Activated naive CD4-positive, alpha-beta T cell treated with anti-CD3 and anti-CD28 coated beads, Interleukin-2, amount 10 ng/mL, durations not matched to agents 7 days and 5 days (primary cell): ENCODE results near the gene RPSA.
"Not testable (repeated sequence)": the region's sequence is repeated elsewhere in the genome, so short reads cannot be mapped to it uniquely, and the experiment has no call there.

ENCODE experiments used
- CTCF ChIA-PET: fragments of 350-600 bp; sonication (Branson Sonifier 250); formaldehyde crosslinking; loops from one replicate; lab custom pipeline; 2021; ENCODE audit warnings: antibody characterized with exemption; lab: Charles Lee
- DNase-seq: peaks from one replicate; pipeline ENCODE4 v3.0.0-alpha.2; 2020
- H3K27ac Mint-ChIP-seq: one replicate; pipeline ENCODE4 v1.8.0; 2021; ENCODE audit warnings: mild to moderate bottlenecking, moderate library complexity, mixed read lengths
- H3K27me3 Mint-ChIP-seq: one replicate; pipeline ENCODE4 v1.8.0; 2021; ENCODE audit warnings: mild to moderate bottlenecking, mixed read lengths
- H3K36me3 Mint-ChIP-seq: one replicate; pipeline ENCODE4 v1.8.0; 2021; ENCODE audit warnings: mixed read lengths
- H3K4me1 Mint-ChIP-seq: one replicate; pipeline ENCODE4 v1.8.0; 2021; ENCODE audit warnings: mixed read lengths
- H3K4me3 Mint-ChIP-seq: one replicate; pipeline ENCODE4 v1.8.0; 2021; ENCODE audit warnings: mild to moderate bottlenecking, moderate library complexity, mixed read lengths
- H3K9me3 Mint-ChIP-seq: one replicate; pipeline ENCODE4 v1.8.0; 2021; ENCODE audit warnings: mixed read lengths

Gene RPSA

GRCh38 chr3:39416998-39417397 lies 10.5 kb downstream of the RPSA start:
- DNase-seq, H3K9me3 Mint-ChIP-seq, H3K27ac Mint-ChIP-seq, H3K4me3 Mint-ChIP-seq, H3K4me1 Mint-ChIP-seq: not testable (repeated sequence)
- Mint-ChIP-seq H3K36me3 (peaks cover 28% of the 10 kb centered on the region), H3K27me3 (peaks cover 16% of the 10 kb centered on the region)
- CTCF ChIA-PET = interaction anchor here (0.6 to 2.8 kb wide), 4 partner anchors 9 to 82 kb away, joined by 3 to 13 read pairs (median 7); partner anchors contain the start of gene RPSA

- Mint-ChIP-seq H3K27me3 (peaks cover 16% of the 10 kb centered on the region), H3K36me3 (peaks cover 12% of the 10 kb centered on the region)
- H3K9me3 Mint-ChIP-seq, CTCF ChIA-PET, H3K4me3 Mint-ChIP-seq, H3K27ac Mint-ChIP-seq, DNase-seq, H3K4me1 Mint-ChIP-seq: not testable (repeated sequence)
These were observed 12.2 kb downstream of the RPSA start for GRCh38 chr3:39418556-39419225.

- peaks cover 2% of the 10 kb centered on the region for H3K36me3 Mint-ChIP-seq
- no peak for DNase-seq
- no peaks in the 10 kb centered on the region for H3K9me3 Mint-ChIP-seq
- H3K4me1 Mint-ChIP-seq = no peaks in the 10 kb centered on the region
- CTCF ChIA-PET = no interaction called here
- H3K27me3 Mint-ChIP-seq = peaks cover 16% of the 10 kb centered on the region
- no peak overlapping the region for H3K4me3 Mint-ChIP-seq
- H3K27ac Mint-ChIP-seq = no peak overlapping the region
These were observed 13.3 kb downstream of the RPSA start for GRCh38 chr3:39419742-39420315.

- Mint-ChIP-seq H3K4me3 (no peak overlapping the region), H3K9me3 (no peaks in the 10 kb centered on the region), H3K27me3 (peaks cover 16% of the 10 kb centered on the region), H3K36me3 (no peaks in the 10 kb centered on the region), H3K4me1 (no peaks in the 10 kb centered on the region), H3K27ac (no peak overlapping the region)
- CTCF ChIA-PET = no interaction called here
- no peak for DNase-seq
These were observed 14.0 kb downstream of the RPSA start for GRCh38 chr3:39420543-39420942.

GRCh38 chr3:39423436-39423970 lies 17.0 kb downstream of the RPSA start:
- H3K9me3 Mint-ChIP-seq = no peaks in the 10 kb centered on the region
- CTCF ChIA-PET = no interaction called here
- H3K4me3 Mint-ChIP-seq = no peak overlapping the region
- H3K36me3 Mint-ChIP-seq = no peaks in the 10 kb centered on the region
- no peak for DNase-seq
- H3K27ac Mint-ChIP-seq = no peak overlapping the region
- H3K27me3 Mint-ChIP-seq = peaks cover 15% of the 10 kb centered on the region
- H3K4me1 Mint-ChIP-seq = no peaks in the 10 kb centered on the region

GRCh38 chr3:39426312-39426711 lies 19.8 kb downstream of the RPSA start:
- no peak for DNase-seq
- Mint-ChIP-seq H3K27me3 (peaks cover 23% of the 10 kb centered on the region), H3K36me3 (no peaks in the 10 kb centered on the region), H3K27ac (no peak overlapping the region), H3K9me3 (no peaks in the 10 kb centered on the region), H3K4me3 (no peak overlapping the region), H3K4me1 (no peaks in the 10 kb centered on the region)
- CTCF ChIA-PET = interaction anchor here (0.6 to 0.9 kb wide), 3 partner anchors 9 to 73 kb away, joined by 3 to 4 read pairs (median 3); no protein-coding TSS in a partner anchor

- Mint-ChIP-seq H3K27ac (no peak overlapping the region), H3K9me3 (no peaks in the 10 kb centered on the region), H3K4me1 (no peaks in the 10 kb centered on the region), H3K27me3 (peaks cover 23% of the 10 kb centered on the region), H3K4me3 (no peak overlapping the region), H3K36me3 (no peaks in the 10 kb centered on the region)
- no peak for DNase-seq
- CTCF ChIA-PET = interaction anchor here (1.5 kb wide), 1 partner anchor 19 kb away, joined by 5 read pairs; no protein-coding TSS in a partner anchor
These were observed 21.0 kb downstream of the RPSA start for GRCh38 chr3:39427506-39427905.

GRCh38 chr3:39428745-39429201 lies 22.3 kb downstream of the RPSA start:
- Mint-ChIP-seq H3K4me3 (no peak overlapping the region), H3K27ac (no peak overlapping the region), H3K27me3 (peaks cover 23% of the 10 kb centered on the region), H3K9me3 (no peaks in the 10 kb centered on the region), H3K4me1 (no peaks in the 10 kb centered on the region), H3K36me3 (no peaks in the 10 kb centered on the region)
- CTCF ChIA-PET = no interaction called here
- DNase-seq = no peak

- no peak overlapping the region for H3K27ac Mint-ChIP-seq
- no peaks in the 10 kb centered on the region for H3K4me1 Mint-ChIP-seq
- H3K4me3 Mint-ChIP-seq = no peak overlapping the region
- peaks cover 23% of the 10 kb centered on the region for H3K27me3 Mint-ChIP-seq
- no peak for DNase-seq
- H3K36me3 Mint-ChIP-seq = no peaks in the 10 kb centered on the region
- no peaks in the 10 kb centered on the region for H3K9me3 Mint-ChIP-seq
- CTCF ChIA-PET = no interaction called here
These were observed 22.9 kb downstream of the RPSA start for GRCh38 chr3:39429466-39429865.

- no peak overlapping the region for H3K27ac Mint-ChIP-seq
- H3K36me3 Mint-ChIP-seq = no peaks in the 10 kb centered on the region
- no peaks in the 10 kb centered on the region for H3K4me1 Mint-ChIP-seq
- peaks cover 22% of the 10 kb centered on the region for H3K27me3 Mint-ChIP-seq
- H3K4me3 Mint-ChIP-seq = no peak overlapping the region
- H3K9me3 Mint-ChIP-seq = no peaks in the 10 kb centered on the region
- no peak for DNase-seq
- CTCF ChIA-PET = interaction anchor here (0.6 kb wide), 1 partner anchor 1667 kb away, joined by 3 read pairs; no protein-coding TSS in a partner anchor
These were observed 25.8 kb downstream of the RPSA start for GRCh38 chr3:39432342-39432741.

GRCh38 chr3:39433642-39434041 lies 27.1 kb downstream of the RPSA start:
- Mint-ChIP-seq H3K27ac (no peak overlapping the region), H3K4me3 (no peak overlapping the region), H3K4me1 (no peaks in the 10 kb centered on the region), H3K36me3 (no peaks in the 10 kb centered on the region), H3K9me3 (no peaks in the 10 kb centered on the region), H3K27me3 (peaks cover 17% of the 10 kb centered on the region)
- DNase-seq = no peak
- CTCF ChIA-PET = interaction anchor here (2.3 kb wide), 1 partner anchor 13 kb away, joined by 11 read pairs; no protein-coding TSS in a partner anchor

GRCh38 chr3:39434574-39434973 lies 28.1 kb downstream of the RPSA start:
- H3K36me3 Mint-ChIP-seq = no peaks in the 10 kb centered on the region
- CTCF ChIA-PET = interaction anchor here (2.3 kb wide), 1 partner anchor 12 kb away, joined by 11 read pairs; no protein-coding TSS in a partner anchor
- no peak overlapping the region for H3K4me3 Mint-ChIP-seq
- H3K27me3 Mint-ChIP-seq = peaks cover 8% of the 10 kb centered on the region
- H3K4me1 Mint-ChIP-seq = no peaks in the 10 kb centered on the region
- no peak for DNase-seq
- no peak overlapping the region for H3K27ac Mint-ChIP-seq
- no peaks in the 10 kb centered on the region for H3K9me3 Mint-ChIP-seq

GRCh38 chr3:39435006-39435748 lies 28.7 kb downstream of the RPSA start:
- no peak for DNase-seq
- no peaks in the 10 kb centered on the region for H3K9me3 Mint-ChIP-seq
- no peaks in the 10 kb centered on the region for H3K4me1 Mint-ChIP-seq
- CTCF ChIA-PET = interaction anchor here (2.3 kb wide), 1 partner anchor 12 kb away, joined by 11 read pairs; no protein-coding TSS in a partner anchor
- no peak overlapping the region for H3K4me3 Mint-ChIP-seq
- peaks cover 4% of the 10 kb centered on the region for H3K27me3 Mint-ChIP-seq
- H3K27ac Mint-ChIP-seq = no peak overlapping the region
- no peaks in the 10 kb centered on the region for H3K36me3 Mint-ChIP-seq

GRCh38 chr3:39438880-39439279 lies 32.4 kb downstream of the RPSA start:
- H3K4me1 Mint-ChIP-seq = no peaks in the 10 kb centered on the region
- no peak overlapping the region for H3K27ac Mint-ChIP-seq
- H3K27me3 Mint-ChIP-seq = peaks cover 8% of the 10 kb centered on the region
- H3K9me3 Mint-ChIP-seq = no peaks in the 10 kb centered on the region
- DNase-seq = no peak
- no peaks in the 10 kb centered on the region for H3K36me3 Mint-ChIP-seq
- H3K4me3 Mint-ChIP-seq = no peak overlapping the region
- CTCF ChIA-PET = no interaction called here
